CD4-positive, alpha-beta T cell treated with Interleukin-15 for 1 hour (primary cell): ENCODE data around the gene STRAP.
"Not testable (repeated sequence)": the region's sequence is repeated elsewhere in the genome, so short reads cannot be mapped to it uniquely, and the experiment has no call there.

ENCODE experiments used
- DNase-seq: peaks from one replicate; pipeline ENCODE4 v3.0.0-alpha.2; 2020

STRAP gene

DNA sequence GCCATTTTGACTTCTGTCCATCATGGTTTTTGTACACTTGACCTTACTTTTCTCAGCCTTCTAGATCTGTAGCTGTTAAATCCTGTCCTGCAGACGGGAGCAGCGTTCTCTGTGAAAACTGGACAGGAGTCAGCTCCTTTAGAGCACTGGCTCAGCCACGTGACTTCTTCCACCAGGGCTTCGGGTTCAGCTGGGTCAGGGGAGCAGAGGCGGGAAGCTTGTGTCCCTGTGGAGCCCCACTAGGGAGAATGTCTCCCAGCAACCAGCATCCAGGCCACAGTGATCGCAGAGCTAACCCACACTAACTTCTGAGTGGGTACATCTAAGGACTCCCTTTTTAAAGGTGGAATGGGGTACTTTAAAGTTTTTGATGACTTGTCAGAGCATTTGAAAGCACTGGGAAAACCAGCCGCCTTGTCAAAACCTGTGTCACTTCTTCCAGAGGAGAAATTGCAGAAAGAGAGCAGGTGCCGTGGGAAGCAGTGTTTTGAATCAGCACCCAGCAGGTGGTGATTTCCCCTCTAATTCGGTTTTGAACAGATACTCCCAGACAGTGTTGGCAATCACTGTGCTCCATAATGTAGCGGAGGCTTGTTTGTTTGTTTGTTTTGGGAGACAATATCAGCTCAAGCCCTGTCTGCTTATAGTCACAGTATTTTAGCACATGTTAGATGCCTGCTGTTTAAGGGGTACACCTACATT lies 46.8 kb downstream of the STRAP start:
- DNase-seq: no peak

DNA sequence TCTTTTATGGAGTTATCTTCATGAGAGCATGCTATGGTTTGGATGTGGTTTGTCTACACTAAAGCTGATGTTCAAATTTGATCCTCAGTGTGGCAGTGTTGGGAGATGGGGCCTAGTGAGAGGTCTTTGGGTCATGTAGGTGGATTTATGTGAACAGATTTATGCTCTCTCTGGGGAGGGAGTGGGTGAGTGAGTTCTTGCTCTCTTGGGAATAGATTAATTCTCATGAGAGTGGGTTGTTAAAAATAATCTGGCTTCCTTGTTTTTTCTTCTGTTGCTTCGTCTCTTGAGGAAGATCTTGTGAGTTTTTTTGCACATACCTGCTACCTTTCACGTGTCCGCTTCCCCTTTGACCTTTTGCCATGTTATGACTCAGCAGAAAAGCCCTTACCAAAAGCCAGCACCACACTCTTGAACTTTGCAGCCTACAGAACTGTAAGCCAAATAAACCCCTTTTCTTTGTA lies 49.4 kb downstream of the STRAP start:
- DNase-seq: no peak

DNA sequence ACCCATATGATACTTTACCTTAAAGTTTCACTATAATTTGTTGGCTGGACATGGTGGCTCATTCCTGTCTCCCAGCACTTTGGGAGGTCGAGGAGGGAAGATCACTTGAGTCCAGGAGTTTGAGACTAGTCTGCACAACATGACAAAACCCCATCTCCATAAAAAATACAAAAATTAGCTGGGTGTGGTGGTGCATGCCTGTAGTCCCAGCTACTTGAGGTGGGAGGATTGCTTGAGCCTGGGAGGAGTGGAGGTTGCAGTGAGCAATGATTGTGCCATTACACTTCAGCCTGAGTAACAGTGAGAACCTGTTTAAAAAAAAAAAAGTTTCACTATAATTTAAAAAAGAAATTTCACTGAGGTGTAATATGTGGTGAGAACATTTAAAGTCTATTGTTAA lies 50.1 kb downstream of the STRAP start:
- no peak for DNase-seq

DNA sequence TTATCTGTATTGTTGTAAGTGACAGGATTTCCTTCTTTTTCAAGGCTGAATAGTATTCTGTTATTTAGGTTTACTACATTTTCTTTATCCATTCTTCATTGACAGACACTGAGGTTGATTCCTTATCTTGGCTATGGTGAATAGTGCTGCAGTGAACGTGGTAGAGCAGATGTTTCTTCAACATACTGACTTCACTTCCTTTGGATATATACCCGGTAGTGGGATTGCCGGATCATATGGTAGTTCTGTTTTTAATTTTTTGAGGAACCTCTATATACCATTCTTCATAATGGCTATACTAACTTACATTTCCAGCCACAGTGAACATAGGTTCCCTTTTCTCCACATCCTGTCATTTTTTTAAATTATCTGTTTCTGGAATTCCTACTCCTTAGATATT lies 50.8 kb downstream of the STRAP start:
- no peak for DNase-seq

DNA sequence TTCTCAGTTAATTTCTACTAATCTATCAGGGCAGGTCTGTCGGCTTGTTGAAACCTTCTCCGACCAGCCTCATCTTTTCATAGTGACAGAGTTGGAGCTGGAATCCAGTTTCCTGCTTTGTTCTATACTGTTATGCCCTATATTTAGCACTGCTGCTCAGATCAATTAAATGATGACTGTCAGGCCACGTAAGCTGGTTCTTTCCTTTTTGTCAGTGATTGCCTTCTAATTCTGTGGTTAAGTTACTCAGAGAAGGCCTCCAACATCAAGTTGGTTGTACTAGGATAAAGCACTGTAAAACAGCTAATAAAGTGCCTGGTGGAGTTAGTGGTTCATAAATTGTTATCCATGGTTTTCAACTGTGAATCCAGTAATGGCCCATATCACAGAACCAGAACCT lies 51.6 kb downstream of the STRAP start:
- no peak for DNase-seq

DNA sequence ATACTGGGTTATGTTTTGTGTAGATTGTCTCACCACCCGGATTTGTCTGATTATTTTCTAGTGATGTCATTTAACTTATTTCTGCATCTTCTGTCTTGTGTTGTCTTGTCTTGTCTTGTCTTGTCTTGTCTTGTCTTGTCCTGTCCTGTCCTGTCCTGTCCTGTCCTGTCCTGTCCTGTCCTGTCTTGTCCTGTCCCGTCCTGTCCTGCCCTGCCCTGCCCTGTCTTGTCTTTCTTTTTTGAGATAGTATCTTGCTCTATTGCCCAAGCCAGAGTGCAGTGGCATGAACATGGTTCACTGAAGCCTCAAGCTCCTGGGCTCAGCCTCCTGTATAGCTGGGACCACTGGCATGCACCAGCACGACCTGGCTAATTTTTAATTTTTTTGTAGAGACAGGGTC lies 54.6 kb downstream of the STRAP start:
- no peak for DNase-seq

DNA sequence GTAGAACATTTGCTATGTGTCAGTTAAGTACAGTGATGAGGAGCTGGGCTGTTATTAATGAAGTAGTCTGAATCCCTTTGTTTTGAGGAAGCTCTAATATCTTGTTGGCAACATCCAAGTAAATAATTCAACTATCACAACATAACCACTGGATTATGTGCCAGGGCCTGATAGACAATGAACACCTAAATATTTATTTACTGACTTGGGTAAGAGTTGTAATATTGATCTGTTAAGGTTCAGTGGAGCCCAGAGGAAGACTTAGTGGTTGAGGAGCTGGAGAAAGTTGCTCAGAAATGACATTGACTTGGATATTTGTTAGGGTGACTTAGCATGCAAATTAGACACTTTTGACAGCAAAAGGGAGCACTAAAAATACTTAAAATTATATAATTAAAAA lies 55.7 kb downstream of the STRAP start:
- DNase-seq: no peak

DNA sequence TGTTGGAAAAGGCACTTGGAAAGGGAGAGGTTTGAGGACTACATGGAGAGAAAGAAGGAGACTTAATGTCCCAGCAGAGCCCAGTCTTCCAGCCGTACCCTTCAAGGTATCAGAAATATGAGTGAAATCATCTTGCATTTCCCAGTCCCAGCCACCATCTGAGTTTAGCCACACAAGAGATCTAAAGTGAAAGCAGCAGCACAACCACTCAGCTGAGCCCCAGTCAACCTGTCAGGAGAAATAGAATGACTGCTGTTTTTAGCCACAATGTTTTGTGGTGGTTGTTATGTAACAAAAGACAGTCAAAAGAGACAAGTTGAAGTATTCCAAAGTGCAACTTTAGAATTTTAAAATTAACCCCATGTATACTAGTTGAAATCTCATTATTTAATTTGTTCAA lies 56.9 kb downstream of the STRAP start:
- no peak for DNase-seq

DNA sequence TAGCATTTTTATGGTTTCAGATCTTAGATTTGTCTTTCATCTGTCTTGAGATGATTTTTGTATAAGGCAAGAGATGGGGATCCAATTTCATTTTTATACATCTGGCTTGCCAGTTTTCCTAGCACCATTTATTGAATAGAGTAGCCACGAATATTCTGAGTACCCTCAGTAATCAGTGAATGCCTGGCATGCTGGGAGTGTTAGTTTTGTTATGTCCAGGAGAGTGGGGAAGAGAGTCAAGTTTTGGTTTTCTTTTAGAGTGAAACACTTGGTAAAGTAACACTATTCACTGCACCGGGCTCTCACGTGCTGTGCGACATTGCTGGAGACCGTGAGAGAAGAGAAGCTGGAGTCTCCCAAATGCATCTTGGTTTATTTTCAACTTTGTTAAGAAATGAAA lies 60.3 kb downstream of the STRAP start:
- no peak for DNase-seq

DNA sequence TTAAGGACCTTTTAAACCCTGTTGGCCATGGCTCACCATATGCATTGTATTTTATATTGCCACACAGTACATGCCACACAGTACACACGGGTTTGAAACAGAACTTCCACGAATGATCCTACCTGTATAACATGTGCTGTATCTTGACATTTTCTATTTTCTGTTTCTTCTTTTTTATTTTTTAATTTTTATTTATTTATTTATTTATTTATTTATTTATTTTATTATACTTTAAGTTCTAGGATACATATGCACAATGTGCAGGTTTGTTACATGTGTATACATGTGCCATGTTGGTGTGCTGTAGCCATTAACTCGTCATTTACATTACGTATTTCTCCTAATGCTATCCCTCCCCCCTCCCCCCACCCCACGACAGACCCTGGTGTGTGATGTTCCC lies 61.3 kb downstream of the STRAP start:
- not testable (repeated sequence) for DNase-seq

DNA sequence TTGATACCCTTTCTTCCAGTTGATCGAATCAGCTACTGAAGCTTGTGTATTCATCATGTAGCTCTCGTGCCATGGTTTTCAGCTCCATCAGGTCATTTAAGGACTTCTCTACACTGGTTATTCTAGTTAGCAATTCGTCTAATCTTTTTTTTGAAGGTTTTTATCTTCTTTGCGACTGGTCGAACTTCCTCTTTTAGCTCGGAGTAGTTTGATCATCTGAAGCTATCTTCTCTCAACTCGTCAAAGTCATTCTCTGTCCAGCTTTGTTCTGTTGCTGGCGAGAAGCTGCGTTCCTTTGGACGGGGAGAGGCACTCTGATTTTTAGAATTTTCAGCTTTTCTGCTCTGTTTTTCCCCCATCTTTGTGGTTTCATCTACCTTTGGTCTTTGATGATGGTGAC lies 66.3 kb downstream of the STRAP start:
- DNase-seq: not testable (repeated sequence)
